ENCODE results near the gene TRABD2B.

Gene TRABD2B

GRCh38 chr1:47803815-47804501 lies 193.2 kb downstream of the TRABD2B start:
- no peak for DNase-seq (ENCODE audit: low read depth in 2 of 2)

GRCh38 chr1:47797575-47797974 lies 199.6 kb downstream of the TRABD2B start:
- DNase-seq (ENCODE audit: low read depth in 2 of 2): no peak

GRCh38 chr1:47796626-47797025 lies 200.6 kb downstream of the TRABD2B start:
- no peak for DNase-seq (ENCODE audit: low read depth in 2 of 2)

- no peak for DNase-seq (ENCODE audit: low read depth in 2 of 2)
Measured at GRCh38 chr1:47795102-47795501, 202.1 kb downstream of the TRABD2B start.

- DNase-seq (ENCODE audit: low read depth in 2 of 2): no peak
Measured at GRCh38 chr1:47794530-47794929, 202.7 kb downstream of the TRABD2B start.

DNA sequence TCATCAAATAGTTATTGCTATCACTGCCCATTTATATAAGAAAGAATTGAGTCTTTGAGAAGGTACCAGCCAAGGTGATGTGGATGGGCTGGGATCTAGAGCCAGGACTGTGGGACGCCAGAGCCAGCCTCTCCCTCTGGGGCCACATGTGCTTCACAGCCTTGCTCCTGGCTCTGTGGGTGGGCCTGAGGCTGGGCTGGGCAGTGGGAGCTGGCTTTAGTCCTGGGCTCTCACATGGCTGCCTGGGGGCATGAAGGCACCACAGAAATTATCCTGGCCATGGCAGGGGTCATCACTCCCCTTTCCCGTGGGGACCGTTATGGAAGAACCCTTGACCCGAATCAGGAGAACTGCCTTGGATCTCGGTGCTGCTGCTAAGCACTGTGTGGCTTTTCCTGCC lies 203.1 kb downstream of the TRABD2B start:
- DNase-seq (ENCODE audit: low read depth in 2 of 2): no peak

GRCh38 chr1:47793563-47793962 lies 203.6 kb downstream of the TRABD2B start:
- DNase-seq (ENCODE audit: low read depth in 2 of 2): no peak

GRCh38 chr1:47792779-47793178 lies 204.4 kb downstream of the TRABD2B start:
- no peak for DNase-seq (ENCODE audit: low read depth in 2 of 2)

DNA sequence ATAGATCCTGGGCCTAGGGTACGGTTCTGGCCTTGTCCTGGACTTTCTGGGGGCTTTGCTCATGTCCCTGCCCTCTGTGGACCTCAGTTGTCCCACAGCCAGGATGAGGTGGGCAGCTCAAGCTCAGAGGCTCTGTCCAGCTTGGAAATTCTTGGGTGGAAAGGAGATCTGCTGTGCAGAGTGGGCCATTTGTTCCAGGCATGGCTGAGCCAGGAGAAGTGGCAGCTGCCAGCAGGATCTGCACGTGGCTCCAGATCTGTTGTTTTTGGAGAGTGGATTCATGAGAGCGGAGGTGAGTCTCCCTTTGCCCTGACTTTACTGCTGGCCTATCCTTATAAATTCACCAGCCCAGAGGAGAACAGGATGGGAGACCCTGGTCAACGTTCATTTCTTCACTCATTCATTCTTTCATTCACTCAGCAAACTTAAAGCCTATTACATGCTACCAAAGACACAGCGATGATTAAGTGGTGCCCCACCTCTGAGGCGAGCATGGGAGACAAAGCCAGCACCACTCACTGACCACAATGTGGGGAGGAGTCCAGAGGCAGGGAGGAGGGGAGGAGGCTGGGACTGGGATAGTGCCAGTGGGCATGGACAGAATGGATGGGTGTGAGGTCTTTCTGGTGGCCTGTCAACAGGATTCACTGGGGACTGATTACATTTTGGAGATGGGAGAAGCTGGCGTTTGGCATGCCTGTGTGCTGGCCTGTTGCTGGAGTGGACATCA lies 205.1 kb downstream of the TRABD2B start:
- DNase-seq (ENCODE audit: low read depth in 2 of 2): no peak

DNA sequence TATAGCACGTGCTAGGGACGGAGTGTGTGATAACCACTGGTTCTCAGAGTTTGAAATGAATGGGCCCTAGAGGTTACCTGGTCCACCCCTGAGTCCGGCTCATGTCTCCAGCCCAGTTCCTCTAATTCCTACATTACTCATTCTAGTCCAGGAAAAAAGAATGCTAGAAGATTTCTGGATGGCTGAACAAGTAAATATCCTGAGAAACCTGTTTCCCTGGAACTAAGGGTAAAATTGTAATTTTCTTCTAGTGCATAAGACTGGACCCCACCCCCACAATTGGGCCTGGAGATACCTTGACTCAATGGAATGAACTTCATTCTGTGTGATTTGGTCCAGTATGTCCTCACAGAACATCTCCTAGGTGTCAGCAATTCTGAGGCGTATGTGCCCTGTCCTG lies 208.4 kb downstream of the TRABD2B start:
- DNase-seq (ENCODE audit: low read depth in 2 of 2): no peak

DNA sequence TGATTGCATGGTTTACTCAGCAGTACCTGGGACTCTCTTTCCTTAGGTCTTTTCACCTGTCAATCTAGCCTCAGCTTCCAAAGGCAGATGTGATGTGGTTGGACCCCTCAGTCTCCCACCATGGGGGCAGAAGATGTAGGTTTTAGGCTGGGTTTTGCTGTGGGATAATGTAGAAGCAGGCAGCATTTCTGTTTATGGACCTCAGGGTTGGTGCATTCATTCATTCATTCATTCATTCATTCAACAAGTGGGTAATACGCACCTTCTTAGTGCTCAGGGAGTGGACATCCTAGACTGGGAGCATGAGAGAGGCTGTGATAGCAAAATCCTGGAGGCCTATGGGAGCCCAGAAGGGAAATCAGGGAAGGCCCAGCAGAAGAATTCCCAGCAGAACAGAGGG lies 209.6 kb downstream of the TRABD2B start:
- no peak for DNase-seq (ENCODE audit: low read depth in 2 of 2)

DNA sequence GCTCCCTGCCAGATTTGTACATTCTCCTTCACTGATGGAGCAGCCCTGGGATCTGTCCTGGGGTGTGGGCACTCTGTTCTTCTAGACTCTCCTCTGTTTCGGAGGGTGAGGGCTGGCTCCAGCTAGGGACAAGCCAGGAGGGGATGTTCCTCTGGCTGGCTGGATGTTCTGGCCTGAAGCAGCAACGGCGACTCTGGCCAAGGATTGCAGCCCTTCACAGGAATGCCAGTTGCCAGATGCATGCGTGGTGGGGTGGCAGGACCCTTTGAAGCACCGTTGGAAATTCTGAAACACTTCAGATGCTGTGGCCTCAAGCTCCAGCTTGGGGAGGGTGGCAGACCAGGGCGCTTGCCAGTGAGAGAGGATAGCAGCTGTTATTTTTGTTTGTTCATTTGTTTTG lies 210.9 kb downstream of the TRABD2B start:
- DNase-seq (ENCODE audit: low read depth in 2 of 2): no peak

DNA sequence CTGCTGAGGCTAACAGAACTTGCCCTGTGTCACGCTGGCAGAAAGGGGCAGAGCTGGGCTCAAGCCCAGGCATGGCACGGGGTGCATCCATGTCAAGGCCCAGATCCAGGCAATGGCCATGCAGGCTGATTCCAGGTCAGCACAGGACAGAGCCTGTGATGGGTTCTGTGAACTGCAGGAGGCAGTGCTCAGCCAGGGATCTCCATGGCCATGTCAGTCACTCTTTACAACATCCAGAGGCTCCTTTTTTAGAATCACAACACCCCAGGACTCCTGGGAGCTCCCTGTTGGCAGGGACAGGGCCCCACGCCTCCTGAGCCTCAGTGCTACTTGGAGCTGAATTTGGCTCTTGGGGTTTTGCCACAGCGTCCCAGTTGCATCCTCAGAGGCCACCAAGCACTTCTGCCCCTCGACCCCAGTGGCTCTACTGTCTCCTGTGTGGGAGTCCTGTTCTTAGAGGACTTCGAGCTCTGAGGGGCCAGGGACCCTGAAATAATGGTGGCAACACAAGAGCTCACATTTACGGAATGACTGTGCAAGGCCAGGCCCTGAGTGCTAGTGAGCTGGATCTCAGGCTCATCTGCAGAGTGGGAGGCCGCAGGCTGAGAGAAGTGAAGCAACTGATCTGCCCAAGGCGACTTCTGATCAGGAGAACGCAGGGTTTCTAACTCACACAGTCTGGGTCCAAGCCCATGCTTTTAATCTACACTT lies 211.5 kb downstream of the TRABD2B start:
- DNase-seq (ENCODE audit: low read depth in 2 of 2): no peak

GRCh38 chr1:47785118-47785517 lies 212.1 kb downstream of the TRABD2B start:
- no peak for DNase-seq (ENCODE audit: low read depth in 2 of 2)

GRCh38 chr1:47784497-47784822 lies 212.7 kb downstream of the TRABD2B start:
- DNase-seq (ENCODE audit: low read depth in 2 of 2): no peak

DNA sequence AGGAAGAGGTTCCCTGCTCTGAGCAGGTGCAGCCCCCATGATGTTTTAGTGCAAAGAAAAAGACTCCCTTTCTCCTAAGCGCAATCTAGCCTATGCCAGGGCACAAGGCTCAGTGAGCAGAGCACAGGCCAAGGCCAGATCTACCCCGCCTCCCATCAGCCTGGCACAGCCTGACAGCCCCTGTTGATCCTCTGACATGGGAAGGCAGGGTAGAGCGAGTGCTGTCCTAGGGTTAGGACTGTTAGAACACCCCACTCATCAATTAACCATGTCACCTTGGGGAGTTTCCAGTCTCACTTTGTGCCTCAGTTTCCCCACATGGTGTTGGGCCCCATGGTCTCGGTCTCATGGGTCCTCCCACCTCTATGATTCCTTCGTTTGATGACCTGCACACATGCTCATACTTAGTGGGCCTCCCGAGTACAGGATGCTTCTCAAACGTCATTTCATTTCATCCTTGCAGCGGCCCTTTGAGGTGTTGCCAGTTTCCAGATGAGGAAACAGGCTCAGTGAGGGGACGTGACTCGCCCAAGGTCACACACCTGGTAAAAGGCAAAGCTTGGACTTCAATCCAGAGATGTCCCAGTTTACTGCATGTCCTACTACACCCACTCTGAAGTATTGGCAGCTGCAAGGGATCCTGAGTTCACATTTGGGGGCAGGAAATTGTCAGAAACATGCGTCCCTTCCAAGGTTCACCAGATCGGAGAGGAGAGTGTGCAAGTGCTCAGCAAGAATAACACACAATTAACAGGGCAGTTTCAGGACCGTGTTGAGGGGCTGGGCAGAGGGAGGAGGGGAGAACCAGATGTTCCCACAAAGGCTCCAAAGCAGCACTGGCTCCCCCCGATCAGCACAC lies 213.3 kb downstream of the TRABD2B start:
- DNase-seq (ENCODE audit: low read depth in 2 of 2): no peak

- no peak for DNase-seq (ENCODE audit: low read depth in 2 of 2)
Measured at GRCh38 chr1:47782414-47783166, 214.6 kb downstream of the TRABD2B start.

DNA sequence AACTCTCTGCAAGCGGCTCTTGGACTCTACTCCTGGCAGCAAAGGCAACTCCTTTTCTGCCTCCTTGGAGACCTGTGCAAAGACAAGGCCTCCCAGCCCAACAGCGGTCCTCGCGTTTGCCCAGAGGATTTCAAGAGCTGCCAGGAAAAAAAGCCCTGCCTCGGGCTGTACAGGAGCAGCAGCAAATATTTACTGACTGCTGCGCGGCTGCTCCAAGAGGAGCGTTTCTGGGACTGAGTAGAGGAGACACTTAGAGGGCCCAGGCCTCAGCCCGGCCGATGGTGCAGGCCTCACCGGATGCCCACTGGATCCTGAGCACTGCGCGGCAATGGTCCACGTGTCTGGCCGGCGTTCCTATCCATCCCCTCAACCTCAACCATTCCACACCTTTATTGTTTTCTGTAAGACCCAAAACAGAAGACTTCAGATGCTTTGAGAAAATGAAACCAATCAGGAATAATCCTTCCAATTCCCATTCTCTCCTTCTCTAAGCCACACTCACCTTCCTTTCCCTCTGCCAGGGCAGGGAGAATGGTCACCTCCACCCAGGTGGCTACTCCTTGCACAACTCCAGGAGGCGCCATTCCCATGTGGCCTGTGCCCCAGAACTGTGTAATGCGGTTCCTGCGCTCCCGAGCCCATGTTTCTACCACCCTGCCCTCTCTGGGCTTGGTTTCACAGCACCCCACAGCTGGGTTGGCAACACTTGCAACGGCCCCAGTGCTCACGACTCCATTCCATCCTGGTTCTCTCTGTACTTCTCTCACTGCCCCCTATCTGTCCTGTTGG lies 215.8 kb downstream of the TRABD2B start:
- DNase-seq (ENCODE audit: low read depth in 2 of 2): no peak

DNA sequence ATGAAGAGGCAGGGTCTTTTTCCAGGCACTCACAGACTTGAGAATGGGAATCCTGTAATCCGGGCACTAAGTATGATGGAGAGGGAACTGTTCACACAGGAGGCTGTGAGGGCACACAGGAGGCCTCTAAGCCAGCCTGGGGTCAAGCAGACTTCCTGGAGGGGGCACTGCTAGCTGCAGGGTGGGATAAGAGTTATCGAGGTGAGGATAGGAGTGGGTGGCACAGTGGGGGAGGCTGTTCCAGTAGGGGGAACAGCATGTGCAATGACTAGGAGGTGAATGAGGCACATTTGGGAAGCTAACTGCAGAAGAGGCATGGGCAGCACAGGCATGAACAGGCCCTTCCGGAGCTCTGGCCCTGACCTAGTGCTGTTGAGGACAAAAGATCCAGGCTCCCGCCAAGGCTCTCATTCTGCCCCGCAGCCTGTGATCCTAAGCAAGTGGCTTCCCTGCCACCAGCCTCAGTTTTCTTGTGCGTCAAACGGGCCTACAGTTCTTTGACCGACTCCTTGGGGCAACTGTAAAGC lies 216.7 kb downstream of the TRABD2B start:
- no peak for DNase-seq (ENCODE audit: low read depth in 2 of 2)

- no peak for DNase-seq (ENCODE audit: low read depth in 2 of 2)
Measured at GRCh38 chr1:47779613-47780012, 217.6 kb downstream of the TRABD2B start.
